ENCODE data around the gene PIGN.

The PIGN gene

GRCh38 chr18:62091487-62092120, 95.3 kb downstream of the PIGN start:
- no peak overlapping the region for H3K27ac ChIP-seq
- POLR2A ChIA-PET (ENCODE audit: low non-redundant PET): no interaction called here
- TF ChIP-seq CTCF (conservative IDR thresholded peaks at IDR 0.05; ENCODE audit: low read depth): no peak
- DNase-seq (ENCODE audit: low spot score): no peak
- CTCF ChIA-PET: interaction anchor here (0.7 kb wide), 1 partner anchor 18 kb away, joined by 5 read pairs; no protein-coding TSS in a partner anchor

- no peak for TF ChIP-seq CTCF (conservative IDR thresholded peaks at IDR 0.05; ENCODE audit: low read depth)
- POLR2A ChIA-PET (ENCODE audit: low non-redundant PET): no interaction called here
- no peak overlapping the region for H3K27ac ChIP-seq
- CTCF ChIA-PET: no interaction called here
- no peak for DNase-seq (ENCODE audit: low spot score)
These were observed 97.7 kb downstream of the PIGN start for GRCh38 chr18:62089174-62089573.

- DNase-seq (ENCODE audit: low spot score): no peak
- ChIA-PET POLR2A (ENCODE audit: low non-redundant PET) (no interaction called here), CTCF (no interaction called here)
- H3K27ac ChIP-seq: no peak overlapping the region
- no peak for TF ChIP-seq CTCF (conservative IDR thresholded peaks at IDR 0.05; ENCODE audit: low read depth)
These were observed 98.7 kb downstream of the PIGN start for GRCh38 chr18:62088156-62088555.

- no peak overlapping the region for H3K27ac ChIP-seq
- POLR2A ChIA-PET (ENCODE audit: low non-redundant PET): no interaction called here
- TF ChIP-seq CTCF (conservative IDR thresholded peaks at IDR 0.05; ENCODE audit: low read depth): no peak
These were observed 101.1 kb downstream of the PIGN start for GRCh38 chr18:62085756-62086155.

GRCh38 chr18:62081761-62082294, 105.0 kb downstream of the PIGN start:
- no peak overlapping the region for H3K27ac ChIP-seq
- ChIA-PET CTCF (no interaction called here), POLR2A (ENCODE audit: low non-redundant PET) (no interaction called here)
- TF ChIP-seq CTCF (conservative IDR thresholded peaks at IDR 0.05; ENCODE audit: low read depth): no peak
- no peak for DNase-seq (ENCODE audit: low spot score)

More at GRCh38 chr18:62085756-62086155, 101.1 kb downstream of the PIGN start:
- no peak for DNase-seq (ENCODE audit: low spot score)
- CTCF ChIA-PET: no interaction called here

GRCh38 chr18:62081248-62081647, 105.6 kb downstream of the PIGN start:
- H3K27ac ChIP-seq: no peak overlapping the region
- CTCF ChIA-PET: no interaction called here
- POLR2A ChIA-PET (ENCODE audit: low non-redundant PET): no interaction called here
- TF ChIP-seq CTCF (conservative IDR thresholded peaks at IDR 0.05; ENCODE audit: low read depth): no peak
- DNase-seq (ENCODE audit: low spot score): no peak
